ENCODE measurements around the gene DYRK2.
"Not testable (repeated sequence)": the region's sequence is repeated elsewhere in the genome, so short reads cannot be mapped to it uniquely, and the experiment has no call there.

- TF ChIP-seq CTCF, POLR2A (IDR thresholded peaks at IDR 0.05): not testable (repeated sequence)
Observed at GRCh38 chr12:67672507-67672906, 24.0 kb downstream of the DYRK2 start.
